ENCODE data around the gene SPAG4. TPM values are rescaled to one million over a fixed set of nuclear protein-coding genes. Genes with fewer than 3 reads are reported as not detected.

The SPAG4 gene
- total RNA-seq, 1 donor from 2014 or later = 4.2 TPM

DNA sequence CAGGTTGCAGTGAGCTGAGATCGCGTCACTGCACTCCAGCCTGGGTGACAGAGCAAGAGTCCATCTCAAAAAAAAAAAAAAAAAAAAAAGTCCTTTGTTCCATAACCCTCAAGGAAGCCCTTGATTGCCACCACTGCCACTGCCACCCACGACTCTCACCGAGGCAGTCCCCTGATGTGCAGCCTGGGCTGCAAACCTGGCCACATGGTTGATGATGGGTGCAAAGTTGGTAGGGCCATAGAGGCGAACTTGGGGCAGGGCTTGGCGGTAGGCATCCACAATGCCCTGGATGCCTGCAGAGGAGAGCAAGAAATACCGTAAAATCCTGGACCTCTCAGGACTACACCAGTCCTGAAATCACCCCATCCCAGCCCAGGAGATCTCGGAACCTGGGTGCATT lies 11.5 kb downstream of the SPAG4 start:
- TF ChIP-seq, protein P1, sequence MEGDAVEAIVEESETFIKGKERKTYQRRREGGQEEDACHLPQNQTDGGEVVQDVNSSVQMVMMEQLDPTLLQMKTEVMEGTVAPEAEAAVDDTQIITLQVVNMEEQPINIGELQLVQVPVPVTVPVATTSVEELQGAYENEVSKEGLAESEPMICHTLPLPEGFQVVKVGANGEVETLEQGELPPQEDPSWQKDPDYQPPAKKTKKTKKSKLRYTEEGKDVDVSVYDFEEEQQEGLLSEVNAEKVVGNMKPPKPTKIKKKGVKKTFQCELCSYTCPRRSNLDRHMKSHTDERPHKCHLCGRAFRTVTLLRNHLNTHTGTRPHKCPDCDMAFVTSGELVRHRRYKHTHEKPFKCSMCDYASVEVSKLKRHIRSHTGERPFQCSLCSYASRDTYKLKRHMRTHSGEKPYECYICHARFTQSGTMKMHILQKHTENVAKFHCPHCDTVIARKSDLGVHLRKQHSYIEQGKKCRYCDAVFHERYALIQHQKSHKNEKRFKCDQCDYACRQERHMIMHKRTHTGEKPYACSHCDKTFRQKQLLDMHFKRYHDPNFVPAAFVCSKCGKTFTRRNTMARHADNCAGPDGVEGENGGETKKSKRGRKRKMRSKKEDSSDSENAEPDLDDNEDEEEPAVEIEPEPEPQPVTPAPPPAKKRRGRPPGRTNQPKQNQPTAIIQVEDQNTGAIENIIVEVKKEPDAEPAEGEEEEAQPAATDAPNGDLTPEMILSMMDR (IDR thresholded peaks at IDR 0.05) = no peak
- DNase-seq (no peak), ATAC-seq (no peak)
- Histone ChIP-seq H3K27me3 (ENCODE audit: low read depth) (no peaks in the 10 kb centered on the region), H3K36me3 (peaks cover 86% of the 10 kb centered on the region), H3K4me1 (peaks cover 5% of the 10 kb centered on the region), H3K4me3 (no peak overlapping the region), H3K9me3 (no peaks in the 10 kb centered on the region), H3K27ac (no peak overlapping the region)
- intact Hi-C loops (cut with DNase I) = no loop called here

DNA sequence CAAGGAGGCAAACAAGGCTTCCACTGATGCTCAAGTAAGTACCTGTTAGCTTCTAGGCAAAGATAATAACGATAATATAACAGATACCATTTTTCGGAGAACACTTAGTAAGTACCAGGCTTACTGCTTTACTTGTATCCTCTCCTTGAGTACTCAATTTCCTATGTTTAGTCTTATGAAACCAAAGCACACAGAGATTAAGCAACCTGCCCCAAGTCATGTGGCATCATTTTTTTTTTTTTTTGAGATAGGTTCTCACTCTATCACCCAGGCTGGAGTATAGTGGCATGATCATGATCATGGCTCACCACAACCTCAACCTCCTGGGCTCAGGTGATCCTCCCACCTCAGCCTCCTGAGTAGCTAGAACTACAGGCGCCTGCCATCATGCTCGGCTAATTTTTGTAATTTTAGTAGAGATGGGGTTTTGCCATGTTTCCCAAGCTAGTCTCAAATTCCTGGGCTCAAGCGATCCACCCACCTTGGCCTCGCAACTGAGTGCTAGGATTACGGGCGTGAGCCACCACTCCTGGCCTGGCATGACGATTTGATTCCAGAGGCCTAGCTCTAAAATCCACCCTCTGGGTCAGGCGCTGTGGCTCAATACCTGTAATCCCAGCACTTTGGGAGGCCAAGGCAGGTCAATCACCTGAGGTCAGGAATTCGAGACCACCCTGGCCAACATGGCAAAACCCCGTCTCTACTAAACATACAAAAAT lies 14.0 kb downstream of the SPAG4 start:
- peak overlapping the region; percentile 46 for H3K27ac ChIP-seq
- TF ChIP-seq, protein P1 (IDR thresholded peaks at IDR 0.05) = no peak
- intact Hi-C loops (cut with DNase I) = no loop called here
- H3K27me3 ChIP-seq (ENCODE audit: low read depth) = no peaks in the 10 kb centered on the region
- peaks cover 75% of the 10 kb centered on the region for H3K36me3 ChIP-seq
- H3K4me3 ChIP-seq = no peak overlapping the region
- peaks cover 5% of the 10 kb centered on the region for H3K4me1 ChIP-seq
- DNase-seq (no peak), ATAC-seq (peak; percentile 45 to 70)
- H3K9me3 ChIP-seq = no peaks in the 10 kb centered on the region

DNA sequence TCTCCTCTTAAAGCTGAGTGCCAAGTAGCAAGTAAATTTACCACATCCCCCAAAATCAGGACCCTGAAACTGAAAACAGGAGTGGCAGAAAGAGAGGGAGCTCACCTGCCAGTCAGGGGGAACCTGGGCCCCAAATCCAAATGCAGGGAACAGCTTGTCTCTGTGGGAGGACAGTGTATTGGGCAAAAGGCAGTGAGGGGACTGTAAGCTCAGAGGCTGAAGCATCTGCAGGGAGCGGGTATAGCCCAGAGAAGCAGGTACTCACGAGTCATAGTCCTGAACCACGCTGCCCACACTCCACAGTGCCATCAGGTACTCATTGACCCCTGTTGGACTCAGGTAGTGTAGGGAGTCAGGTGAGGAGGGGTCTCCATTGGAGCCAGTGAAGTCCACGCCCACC lies 15.0 kb downstream of the SPAG4 start:
- no peak for DNase-seq
- TF ChIP-seq, protein P1 (IDR thresholded peaks at IDR 0.05) = no peak
- no peak overlapping the region for H3K4me3 ChIP-seq
- peaks cover 64% of the 10 kb centered on the region for H3K36me3 ChIP-seq
- H3K4me1 ChIP-seq = peaks cover 13% of the 10 kb centered on the region
- intact Hi-C loops (cut with DNase I) = no loop called here
- no peaks in the 10 kb centered on the region for H3K27me3 ChIP-seq (ENCODE audit: low read depth)
- ATAC-seq = no peak
- no peaks in the 10 kb centered on the region for H3K9me3 ChIP-seq
- no peak overlapping the region for H3K27ac ChIP-seq

DNA sequence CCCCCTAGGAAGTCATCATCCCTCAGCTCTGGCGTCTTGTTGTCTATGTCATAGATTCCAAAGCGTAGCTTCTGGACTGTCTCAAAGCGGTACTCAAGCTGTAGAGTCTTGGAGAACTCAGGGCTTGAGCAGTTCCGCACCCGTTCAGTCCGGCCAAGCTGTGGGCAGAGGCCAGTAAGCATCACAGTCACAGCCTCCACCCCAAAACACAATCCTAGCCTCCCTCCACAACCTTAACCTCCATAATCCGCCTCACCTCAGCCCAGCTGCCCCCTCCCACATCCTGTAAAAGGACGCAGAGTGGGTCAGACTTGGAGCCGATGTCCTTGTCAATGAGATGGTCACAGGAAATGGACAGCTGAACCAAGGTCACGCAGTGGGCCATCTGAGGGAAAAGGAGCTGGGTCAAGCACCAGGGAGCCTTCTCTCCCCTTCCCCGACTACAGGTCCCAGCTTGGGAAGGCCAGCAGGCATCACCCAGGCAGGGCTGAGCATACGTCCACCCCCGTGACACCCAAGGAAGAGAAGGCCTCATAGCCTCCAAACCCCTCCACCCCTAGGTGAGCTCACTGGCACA lies 17.0 kb downstream of the SPAG4 start:
- no peak overlapping the region for H3K4me3 ChIP-seq
- DNase-seq (no peak), ATAC-seq (no peak)
- TF ChIP-seq, protein P1 (IDR thresholded peaks at IDR 0.05) = no peak
- H3K9me3 ChIP-seq = no peaks in the 10 kb centered on the region
- H3K27me3 ChIP-seq (ENCODE audit: low read depth) = no peaks in the 10 kb centered on the region
- no peak overlapping the region for H3K27ac ChIP-seq
- peaks cover 21% of the 10 kb centered on the region for H3K4me1 ChIP-seq
- intact Hi-C loops (cut with DNase I) = no loop called here
- peaks cover 44% of the 10 kb centered on the region for H3K36me3 ChIP-seq

DNA sequence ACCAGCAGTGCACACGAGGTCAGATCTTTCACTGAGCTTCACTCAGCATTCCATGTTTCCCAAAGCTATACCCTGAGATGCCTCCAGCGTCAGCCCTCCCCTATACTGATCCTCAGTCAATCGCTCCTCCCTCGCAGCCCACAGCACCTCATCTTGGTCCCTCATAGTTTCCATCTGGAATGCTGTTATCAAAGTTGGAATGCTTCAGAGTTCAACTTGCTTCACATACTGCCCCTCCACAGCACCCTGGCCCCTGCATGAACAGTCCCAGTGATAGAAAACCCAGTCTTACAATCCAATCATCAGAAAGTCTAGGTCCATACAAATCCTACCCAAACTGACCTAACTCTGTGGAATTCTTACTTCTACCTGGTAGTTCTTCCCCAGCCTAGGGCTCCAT lies 20.0 kb downstream of the SPAG4 start:
- no peak for ATAC-seq
- Histone ChIP-seq H3K9me3 (no peaks in the 10 kb centered on the region), H3K4me1 (peaks cover 16% of the 10 kb centered on the region), H3K27me3 (ENCODE audit: low read depth) (no peaks in the 10 kb centered on the region), H3K36me3 (peaks cover 14% of the 10 kb centered on the region), H3K27ac (no peak overlapping the region), H3K4me3 (no peak overlapping the region)
- TF ChIP-seq, protein P1 (IDR thresholded peaks at IDR 0.05) = no peak
- intact Hi-C loops (cut with DNase I) = no loop called here
- DNase-seq = no peak

Data from lower lobe of right lung (tissue), 2 donors.